ENCODE data around the gene DAAM1. TPM values are rescaled to one million over a fixed set of nuclear protein-coding genes. Genes with fewer than 3 reads are reported as not detected.

DAAM1 gene
- total and polyA plus RNA-seq, 2 donors (not counting 1 experiment from before 2014, with no cell fraction given): 11.2 to 34.3 TPM

DNA sequence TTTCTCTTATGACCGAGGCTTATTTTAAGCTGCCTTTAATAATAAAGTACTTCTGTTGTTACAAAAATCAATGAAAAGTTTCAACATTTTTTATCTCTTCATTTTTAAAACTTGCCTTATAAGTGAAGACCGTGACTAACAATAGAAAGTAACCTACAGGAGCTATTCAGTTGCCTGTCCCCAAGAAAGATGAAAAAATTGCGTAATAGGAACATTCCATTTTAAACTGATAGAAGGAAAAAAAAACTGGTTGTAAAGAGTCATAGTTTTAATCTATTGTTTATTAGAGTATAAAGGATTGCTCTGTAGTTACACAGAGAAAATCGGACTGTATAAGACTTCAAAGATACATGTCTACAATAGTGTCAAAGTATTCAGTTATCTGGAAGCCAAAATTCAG, 83.3 kb downstream of the DAAM1 start:
- POLR2A ChIA-PET: no interaction called here

DNA sequence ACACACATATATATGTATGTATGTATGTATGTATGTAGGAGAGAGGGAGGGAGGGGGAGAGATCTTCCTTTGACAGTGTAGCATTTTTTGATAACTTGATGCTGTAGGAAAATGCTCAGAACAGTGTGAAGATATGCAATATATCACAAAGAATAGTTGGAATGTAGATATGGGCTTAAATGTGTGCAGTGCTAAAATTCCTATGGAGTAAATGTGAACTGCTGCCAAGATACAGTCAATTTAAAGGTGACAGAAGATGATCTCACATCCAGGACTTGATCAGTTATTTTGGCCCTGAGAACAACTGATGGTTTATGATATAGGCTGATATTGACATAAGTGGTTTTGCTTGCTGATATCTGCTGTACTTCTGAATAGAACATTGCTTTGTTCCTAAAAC, 84.2 kb downstream of the DAAM1 start:
- no peaks in the 10 kb centered on the region for H3K79me2 ChIP-seq (ENCODE audit: control insufficient read depth, insufficient read depth, low read length)
- ATAC-seq (ENCODE audit: low read depth) (no peak), DNase-seq (no peak)
- no peaks in the 10 kb centered on the region for H4K20me1 ChIP-seq (ENCODE audit: control insufficient read depth, insufficient read depth, low read length, poor library complexity, severe bottlenecking)
- no peaks in the 10 kb centered on the region for H3K27me3 ChIP-seq (replicated peaks in 1 of 4; ENCODE audit: control extremely low read depth in 1 of 4, control insufficient read depth in 3 of 4, insufficient read depth in 4 of 4, low read length in 3 of 4)
- POLR2A ChIA-PET: no interaction called here
- H3K4me2 ChIP-seq (replicated peaks; ENCODE audit: low read depth, low read length, poor library complexity, severe bottlenecking): no peak overlapping the region
- H3K36me3 ChIP-seq (replicated peaks in 1 of 2; ENCODE audit: control extremely low read depth in 1 of 2, control insufficient read depth in 1 of 2, extremely low read depth in 1 of 2, insufficient read depth in 2 of 2, low read length in 1 of 2): peaks cover 0 to 5% of the 10 kb centered on the region in 2 experiments
- Mint-ChIP-seq H3K27ac (no peak overlapping the region), H3K4me1 (peaks cover 26% of the 10 kb centered on the region), H3K27me3 (no peaks in the 10 kb centered on the region), H3K4me3 (no peak overlapping the region), H3K9me3 (ENCODE audit: insufficient read depth) (no peaks in the 10 kb centered on the region)
- intact Hi-C loops (cut with micrococcal nuclease): loop anchor here (10.0 kb wide), 1 partner anchor 128 kb away; no protein-coding TSS in a partner anchor
- no peaks in the 10 kb centered on the region for H3K9me3 ChIP-seq (ENCODE audit: control extremely low read depth in 1 of 3, control insufficient read depth in 2 of 3, insufficient read depth in 1 of 3, low read length in 2 of 3)
- no peak overlapping the region for H3K27ac ChIP-seq (ENCODE audit: low read length in 2 of 2)
- TF ChIP-seq, protein P1, sequence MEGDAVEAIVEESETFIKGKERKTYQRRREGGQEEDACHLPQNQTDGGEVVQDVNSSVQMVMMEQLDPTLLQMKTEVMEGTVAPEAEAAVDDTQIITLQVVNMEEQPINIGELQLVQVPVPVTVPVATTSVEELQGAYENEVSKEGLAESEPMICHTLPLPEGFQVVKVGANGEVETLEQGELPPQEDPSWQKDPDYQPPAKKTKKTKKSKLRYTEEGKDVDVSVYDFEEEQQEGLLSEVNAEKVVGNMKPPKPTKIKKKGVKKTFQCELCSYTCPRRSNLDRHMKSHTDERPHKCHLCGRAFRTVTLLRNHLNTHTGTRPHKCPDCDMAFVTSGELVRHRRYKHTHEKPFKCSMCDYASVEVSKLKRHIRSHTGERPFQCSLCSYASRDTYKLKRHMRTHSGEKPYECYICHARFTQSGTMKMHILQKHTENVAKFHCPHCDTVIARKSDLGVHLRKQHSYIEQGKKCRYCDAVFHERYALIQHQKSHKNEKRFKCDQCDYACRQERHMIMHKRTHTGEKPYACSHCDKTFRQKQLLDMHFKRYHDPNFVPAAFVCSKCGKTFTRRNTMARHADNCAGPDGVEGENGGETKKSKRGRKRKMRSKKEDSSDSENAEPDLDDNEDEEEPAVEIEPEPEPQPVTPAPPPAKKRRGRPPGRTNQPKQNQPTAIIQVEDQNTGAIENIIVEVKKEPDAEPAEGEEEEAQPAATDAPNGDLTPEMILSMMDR (IDR thresholded peaks at IDR 0.05): no peak
- TF ChIP-seq EZH2 (IDR thresholded peaks at IDR 0.05; ENCODE audit: borderline replicate concordance, insufficient read depth, low read depth, low read length, poor library complexity, severe bottlenecking): no peak
- H3K4me1 ChIP-seq (ENCODE audit: control insufficient read depth in 2 of 2, insufficient read depth in 2 of 2, low read length in 2 of 2): peaks cover 9 to 16% of the 10 kb centered on the region in 2 donors
- no peak overlapping the region for H3K4me3 ChIP-seq (ENCODE audit: control extremely low read depth in 1 of 5, extremely low read depth in 1 of 5, insufficient read depth in 1 of 5, low read depth in 2 of 5, low read length in 4 of 5)
- H3K9ac ChIP-seq (ENCODE audit: low read length): no peak overlapping the region
- CTCF ChIA-PET: no interaction called here
- no peak overlapping the region for H2AFZ ChIP-seq (ENCODE audit: insufficient read depth, low read depth, low read length, poor library complexity, severe bottlenecking)

More for the DNA sequence above, 83.3 kb downstream of the DAAM1 start:
- H3K36me3 ChIP-seq (replicated peaks in 1 of 2; ENCODE audit: control extremely low read depth in 1 of 2, control insufficient read depth in 1 of 2, extremely low read depth in 1 of 2, insufficient read depth in 2 of 2, low read length in 1 of 2): peaks cover 0 to 5% of the 10 kb centered on the region in 2 experiments
- H3K27ac ChIP-seq (ENCODE audit: low read length in 2 of 2): no peak overlapping the region
- H4K20me1 ChIP-seq (ENCODE audit: control insufficient read depth, insufficient read depth, low read length, poor library complexity, severe bottlenecking): no peaks in the 10 kb centered on the region
- H3K4me3 ChIP-seq (ENCODE audit: control extremely low read depth in 1 of 5, extremely low read depth in 1 of 5, insufficient read depth in 1 of 5, low read depth in 2 of 5, low read length in 4 of 5): no peak overlapping the region
- DNase-seq: no peak
- Mint-ChIP-seq H3K27me3 (no peaks in the 10 kb centered on the region), H3K27ac (no peak overlapping the region), H3K4me3 (no peak overlapping the region), H3K4me1 (peaks cover 26% of the 10 kb centered on the region), H3K9me3 (ENCODE audit: insufficient read depth) (no peaks in the 10 kb centered on the region)
- H3K27me3 ChIP-seq (replicated peaks in 1 of 4; ENCODE audit: control extremely low read depth in 1 of 4, control insufficient read depth in 3 of 4, insufficient read depth in 4 of 4, low read length in 3 of 4): no peaks in the 10 kb centered on the region
- intact Hi-C loops (cut with micrococcal nuclease): loop anchor here (10.0 kb wide), 1 partner anchor 127 kb away; no protein-coding TSS in a partner anchor
- no CpG with 5 or more reads among the region's 4 CpGs for WGBS (ENCODE audit: insufficient coverage)
- no peak overlapping the region for H2AFZ ChIP-seq (ENCODE audit: insufficient read depth, low read depth, low read length, poor library complexity, severe bottlenecking)
- TF ChIP-seq, protein P1 (IDR thresholded peaks at IDR 0.05): no peak
- no peak for TF ChIP-seq EZH2 (IDR thresholded peaks at IDR 0.05; ENCODE audit: borderline replicate concordance, insufficient read depth, low read depth, low read length, poor library complexity, severe bottlenecking)
- H3K9me3 ChIP-seq (ENCODE audit: control extremely low read depth in 1 of 3, control insufficient read depth in 2 of 3, insufficient read depth in 1 of 3, low read length in 2 of 3): no peaks in the 10 kb centered on the region
- peaks cover 9 to 16% of the 10 kb centered on the region in 2 donors for H3K4me1 ChIP-seq (ENCODE audit: control insufficient read depth in 2 of 2, insufficient read depth in 2 of 2, low read length in 2 of 2)
- CTCF ChIA-PET: no interaction called here
- no peak overlapping the region for H3K9ac ChIP-seq (ENCODE audit: low read length)
- no peaks in the 10 kb centered on the region for H3K79me2 ChIP-seq (ENCODE audit: control insufficient read depth, insufficient read depth, low read length)
- no peak for ATAC-seq (ENCODE audit: low read depth)
- no peak overlapping the region for H3K4me2 ChIP-seq (replicated peaks; ENCODE audit: low read depth, low read length, poor library complexity, severe bottlenecking)
